Posterior cingulate gyrus (tissue), 11 donors: ENCODE results near the gene KLK10.
"Not testable (repeated sequence)": the region's sequence is repeated elsewhere in the genome, so short reads cannot be mapped to it uniquely, and the experiment has no call there.

ENCODE experiments used
- DNase-seq, 10 donors: peaks; one replicate each; pipeline versions ENCODE4 v3.0.0 to v3.0.0-alpha.2; 2020 to 2021; ENCODE audit warnings: mixed read lengths in 3 of 10
- intact Hi-C: fragments of 100-400 bp; cut with DNase I; formaldehyde crosslinking; loops from one replicate; pipeline ENCODE4 v1.15.1; 2023

The KLK10 gene

DNA sequence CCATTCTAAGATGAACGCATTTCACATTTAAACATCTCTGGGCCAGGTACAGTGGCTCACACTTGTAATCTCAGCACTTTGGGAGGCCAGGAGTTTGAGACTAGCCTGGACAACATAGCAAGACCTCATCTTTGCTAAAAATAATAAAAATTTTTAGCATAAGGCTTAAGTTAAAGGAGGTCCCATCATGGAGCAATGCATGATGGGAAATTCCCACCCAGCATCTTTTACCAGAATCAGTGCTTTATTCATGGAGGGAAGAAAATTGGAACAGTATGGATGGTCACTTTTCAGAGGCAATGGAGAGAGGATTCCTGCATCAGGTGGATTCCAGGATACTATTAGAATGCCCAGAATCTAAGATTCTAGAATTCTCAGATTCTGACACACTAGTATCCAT, 14.3 kb downstream of the KLK10 start:
- intact Hi-C loops: no loop called here
- DNase-seq: no peak

DNA sequence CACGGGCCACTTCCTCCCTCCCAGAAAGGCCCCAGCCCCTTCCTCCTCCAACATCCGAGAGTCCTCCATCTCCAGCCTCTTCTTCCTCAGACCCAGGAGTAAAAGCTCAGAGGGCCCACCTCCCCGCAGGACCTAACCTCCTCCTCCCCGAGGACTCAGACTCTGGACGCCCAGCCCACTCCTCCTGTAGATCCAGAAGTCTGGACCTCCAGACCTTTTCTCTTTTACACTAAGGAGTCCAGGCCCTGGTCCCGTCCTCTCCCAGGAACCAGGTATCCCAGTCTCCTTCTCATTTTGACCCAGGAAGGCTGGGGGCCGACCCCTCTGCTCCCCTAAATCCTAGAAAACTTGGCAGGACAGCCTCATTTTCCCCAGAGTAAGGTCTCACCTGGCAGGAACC, 16.2 kb downstream of the KLK10 start:
- intact Hi-C loops: no loop called here
- DNase-seq: no peak

DNA sequence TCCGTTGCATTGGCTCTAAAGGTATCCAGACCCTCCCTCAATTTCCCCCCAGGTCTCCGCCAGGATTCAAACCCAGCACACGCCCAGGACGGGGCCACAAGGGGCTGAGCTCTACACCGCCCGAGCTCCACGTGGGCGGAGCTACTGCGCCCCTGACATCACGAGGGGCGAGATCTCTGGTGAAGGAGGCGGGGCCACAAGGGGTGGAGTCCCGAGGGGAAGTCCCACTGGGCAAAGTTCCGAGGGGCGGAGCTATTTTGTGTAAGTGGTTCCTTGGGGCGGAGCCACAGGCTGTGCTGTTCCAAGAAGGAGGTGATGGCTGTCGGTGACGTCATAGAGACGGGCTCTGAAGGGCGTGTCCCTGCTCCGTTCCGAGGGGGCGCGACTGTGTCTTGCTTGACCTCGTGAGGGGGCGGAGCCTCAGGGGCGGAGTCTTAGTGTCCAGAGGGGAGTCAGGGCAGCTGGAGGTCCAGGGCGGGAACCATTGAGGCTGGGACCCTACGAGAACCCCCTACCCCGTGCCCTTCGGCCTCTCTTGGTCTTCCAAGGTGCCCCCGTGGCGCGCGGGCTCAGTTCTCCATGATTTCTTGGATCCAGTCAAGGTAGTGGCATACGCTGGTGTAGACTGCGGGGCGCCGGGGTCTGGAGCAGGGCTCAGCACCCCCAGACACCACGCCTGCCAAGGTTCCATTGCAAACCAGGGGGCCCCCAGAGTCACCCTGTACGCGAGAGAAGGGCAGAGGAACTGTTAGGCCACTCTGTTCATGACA, 16.8 kb downstream of the KLK10 start:
- intact Hi-C loops: no loop called here
- peak in 1 of 10 donors; percentile 65 for DNase-seq

DNA sequence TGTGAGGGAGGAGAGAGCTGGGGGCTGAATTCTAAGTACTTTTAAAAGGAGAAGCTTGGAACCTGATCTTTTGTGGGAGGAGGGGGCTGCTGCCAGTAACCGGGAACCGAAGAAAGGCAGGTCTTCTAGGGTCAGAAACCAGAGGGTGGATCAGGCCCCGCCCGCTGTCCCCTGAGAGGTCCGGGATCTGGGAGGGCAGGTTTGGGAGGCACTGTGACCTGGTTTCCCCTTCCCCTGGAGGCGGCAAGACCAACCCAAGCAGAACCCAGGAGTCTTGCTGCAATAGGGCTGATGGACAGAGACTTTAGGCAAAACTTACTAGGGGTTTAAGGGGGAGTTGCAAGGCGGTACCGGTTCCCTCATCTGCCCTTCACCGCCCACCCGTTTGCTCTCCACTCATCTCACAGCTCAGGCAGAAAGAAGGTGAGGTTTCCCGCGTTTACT, 17.4 kb downstream of the KLK10 start:
- DNase-seq: no peak
- intact Hi-C loops: no loop called here

DNA sequence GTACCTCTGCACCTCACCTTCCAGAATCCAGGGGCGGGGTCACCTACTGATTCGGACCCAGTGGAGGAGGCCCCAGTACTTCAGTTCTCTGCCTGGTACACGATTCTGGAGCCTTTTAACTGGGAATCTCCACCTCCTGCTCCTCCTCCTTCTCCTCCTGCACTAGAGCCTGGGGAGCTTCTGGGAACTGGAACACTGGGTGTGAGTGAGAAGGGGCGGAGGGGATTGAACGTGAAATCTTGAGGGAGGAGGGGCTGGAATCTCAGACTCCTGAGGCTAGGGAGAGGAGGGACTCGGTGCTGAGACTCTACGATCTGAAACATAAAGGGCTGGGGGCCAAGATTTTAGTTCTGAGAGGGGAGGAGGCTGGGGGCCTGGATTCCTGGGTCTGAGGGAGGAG, 18.0 kb downstream of the KLK10 start, which contains the start of gene KLK8:
Gene KLK8 (minus strand): TSS at position 90 of the 400 bp plus-strand sequence. CDS start 437 bp downstream, outside the sequence.
- no peak for DNase-seq
- intact Hi-C loops: no loop called here

DNA sequence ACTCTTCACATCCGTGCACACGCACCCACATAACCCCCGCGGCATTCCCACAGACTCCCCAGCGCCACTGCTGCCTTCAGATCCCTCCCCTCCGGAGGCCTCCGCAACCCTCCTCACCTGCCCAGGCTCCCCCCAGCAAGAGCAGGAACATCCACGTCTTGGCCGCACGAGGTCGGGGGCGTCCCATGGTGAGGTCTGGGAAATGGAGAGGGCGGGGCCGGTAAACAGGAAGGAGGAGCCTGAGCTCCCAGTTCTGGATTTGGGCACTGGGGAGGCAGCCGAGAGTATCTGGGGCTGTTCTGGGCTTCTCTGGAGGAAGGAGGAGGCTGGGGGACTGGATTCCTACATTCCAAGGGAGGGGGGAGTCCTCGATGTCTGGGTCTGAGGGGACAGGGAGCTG, 18.5 kb downstream of the KLK10 start:
- intact Hi-C loops: no loop called here
- peak in 1 of 10 donors; percentile 37 for DNase-seq

DNA sequence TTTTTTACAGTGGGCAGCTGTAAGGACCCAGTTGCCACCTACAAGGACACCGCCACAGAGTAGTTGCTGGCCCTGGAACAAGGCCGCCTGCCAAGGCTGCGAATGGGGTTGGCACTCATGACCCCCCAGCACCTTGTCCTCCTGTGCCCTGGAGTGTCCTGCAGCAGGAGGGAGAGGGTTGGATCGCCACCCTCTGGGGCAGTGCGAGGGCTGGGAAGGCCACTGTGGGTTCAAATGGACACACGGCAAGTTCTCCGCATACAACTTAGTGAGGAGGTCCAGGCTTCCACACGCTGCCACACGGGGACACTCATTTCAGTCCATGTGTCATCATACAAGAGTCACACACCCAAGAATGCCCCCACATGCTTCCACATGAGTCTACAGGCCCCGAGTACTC, 19.1 kb downstream of the KLK10 start:
- intact Hi-C loops: no loop called here
- DNase-seq: peak in 1 of 10 donors; percentile 51

DNA sequence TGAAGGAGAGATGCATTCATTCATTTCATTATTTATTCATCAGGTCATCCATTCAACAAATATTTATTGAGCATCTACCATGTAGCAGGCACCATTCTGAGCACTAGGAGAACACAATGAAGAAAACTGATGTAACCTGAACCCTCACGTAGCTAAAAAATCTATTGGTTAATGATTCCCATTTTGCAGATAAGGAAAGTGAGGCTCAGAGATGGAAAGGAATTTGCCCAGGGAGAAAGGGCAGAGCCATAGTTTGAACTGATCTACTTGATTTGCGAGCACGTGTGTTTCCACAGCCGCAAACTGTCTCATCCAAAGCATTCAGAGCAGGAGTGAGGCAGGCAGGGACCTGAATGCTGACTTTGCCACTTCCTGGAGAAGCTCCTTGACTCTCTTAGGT, 20.8 kb downstream of the KLK10 start:
- intact Hi-C loops: no loop called here
- no peak for DNase-seq

DNA sequence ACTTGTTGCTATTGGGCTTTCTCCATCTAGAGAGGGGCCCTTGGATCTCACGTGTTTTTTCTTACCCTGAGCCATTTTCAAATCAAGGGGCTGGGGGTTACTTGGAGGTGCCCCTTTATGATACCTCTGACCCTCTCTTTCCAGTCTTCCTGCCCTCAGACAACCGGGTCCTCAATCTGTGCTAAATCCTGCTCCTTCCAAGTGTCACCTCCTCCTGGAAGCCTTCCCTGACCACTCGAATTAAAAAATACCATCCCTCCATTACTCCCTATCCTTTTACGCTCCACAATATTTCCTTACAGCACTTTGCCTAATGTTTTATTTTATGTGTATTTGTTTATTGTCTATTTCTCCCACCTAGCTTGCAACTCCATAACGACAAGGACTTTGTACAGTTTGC, 21.4 kb downstream of the KLK10 start:
- no peak for DNase-seq
- intact Hi-C loops: no loop called here

DNA sequence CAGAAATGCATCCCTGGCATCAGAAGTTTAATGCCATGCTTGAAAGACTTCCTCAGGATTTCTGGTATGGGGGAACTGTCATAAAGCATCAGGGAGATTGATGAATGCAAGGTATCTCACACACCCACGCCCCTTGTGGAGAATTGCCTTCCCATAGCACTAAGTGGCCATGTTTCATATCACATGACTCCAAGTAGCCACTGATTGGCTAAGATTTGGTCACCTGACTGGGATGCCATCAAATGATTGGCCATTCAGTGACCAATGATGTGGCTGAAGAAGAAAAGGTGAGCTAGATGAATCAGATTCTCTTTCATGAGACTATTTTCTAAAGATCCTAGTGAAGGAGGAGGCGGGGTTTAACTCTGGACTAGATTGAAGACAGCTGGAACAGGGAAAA, 25.4 kb downstream of the KLK10 start:
- no peak for DNase-seq
- intact Hi-C loops: no loop called here

DNA sequence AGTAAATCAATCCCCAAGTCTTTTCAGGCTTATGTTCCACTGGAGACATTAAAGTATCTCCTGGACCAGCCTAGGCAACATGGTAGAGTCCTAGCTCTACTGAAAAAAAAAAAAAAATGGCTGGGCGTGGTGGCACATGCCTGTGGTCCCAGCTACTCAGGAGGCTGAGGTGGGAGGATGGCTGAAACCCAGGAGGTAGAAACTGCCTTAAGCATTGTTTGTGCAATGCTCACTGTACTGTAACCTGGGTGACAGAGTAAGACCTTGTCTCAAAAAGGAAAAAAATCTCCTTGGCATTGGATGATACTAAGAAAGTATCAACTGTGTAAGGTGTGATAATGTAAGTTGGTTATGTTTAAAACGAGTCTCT, 26.9 kb downstream of the KLK10 start:
- intact Hi-C loops: no loop called here
- DNase-seq: no peak

DNA sequence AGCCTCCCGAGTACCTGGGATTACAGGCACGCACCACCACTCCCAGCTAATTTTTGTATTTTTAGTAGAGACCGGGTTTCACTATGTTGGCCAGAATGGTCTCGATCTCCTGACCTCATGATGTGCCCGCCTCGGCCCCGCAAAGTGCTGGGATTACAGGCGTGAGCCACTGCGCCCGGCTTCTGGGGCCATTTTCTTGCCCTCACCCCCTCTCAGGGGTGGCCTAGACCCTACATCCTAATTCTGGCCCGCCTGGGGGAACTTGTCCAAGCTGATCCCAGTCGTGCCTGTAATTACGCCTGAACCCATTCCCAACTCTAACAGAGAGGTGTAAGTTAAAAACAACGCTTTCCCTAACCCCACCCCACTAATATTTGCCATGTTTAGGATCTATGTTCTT, 35.1 kb downstream of the KLK10 start:
- DNase-seq: peak in 1 of 10 donors; percentile 72
- intact Hi-C loops: not testable (repeated sequence)

DNA sequence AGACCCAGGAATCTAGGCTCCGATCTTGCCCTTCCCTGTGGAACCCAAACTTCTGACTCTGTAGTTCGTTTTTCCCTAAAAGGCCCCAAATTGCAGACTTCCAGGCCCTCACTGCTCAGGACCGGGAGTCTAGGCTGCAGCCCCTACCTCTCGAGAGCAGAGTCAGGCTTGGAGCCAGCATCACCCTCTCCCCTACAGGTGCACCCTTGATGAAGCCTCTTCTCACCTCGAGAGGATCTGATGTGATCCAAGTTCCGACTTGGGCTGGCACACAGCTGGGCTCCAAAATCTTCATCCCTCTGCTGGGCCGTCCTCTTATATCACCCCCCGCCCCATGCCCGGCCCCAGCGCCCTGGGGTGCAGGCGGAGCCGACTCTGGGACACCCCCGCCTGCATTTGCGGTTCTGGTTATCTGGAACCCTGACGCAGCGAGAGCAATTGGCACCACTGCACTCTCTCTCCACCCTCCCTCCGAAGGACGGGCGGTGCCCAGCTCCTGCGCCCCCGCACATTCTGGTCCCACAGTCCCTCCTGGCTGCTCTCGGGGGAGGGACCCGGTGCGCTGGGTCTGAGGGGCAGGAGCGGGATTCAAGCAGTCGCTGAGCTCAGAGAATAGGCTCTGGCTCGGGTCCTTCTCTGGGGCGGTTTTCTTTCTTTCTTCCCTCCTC, 35.8 kb downstream of the KLK10 start, which contains the start of gene KLK7:
Gene KLK7 (minus strand): TSS at position 293 of the 668 bp plus-strand sequence. CDS start 1,518 bp downstream, outside the sequence.
- peak in 6 of 10 donors; percentile 19 to 91 (median 58) for DNase-seq
- intact Hi-C loops: no loop called here

DNA sequence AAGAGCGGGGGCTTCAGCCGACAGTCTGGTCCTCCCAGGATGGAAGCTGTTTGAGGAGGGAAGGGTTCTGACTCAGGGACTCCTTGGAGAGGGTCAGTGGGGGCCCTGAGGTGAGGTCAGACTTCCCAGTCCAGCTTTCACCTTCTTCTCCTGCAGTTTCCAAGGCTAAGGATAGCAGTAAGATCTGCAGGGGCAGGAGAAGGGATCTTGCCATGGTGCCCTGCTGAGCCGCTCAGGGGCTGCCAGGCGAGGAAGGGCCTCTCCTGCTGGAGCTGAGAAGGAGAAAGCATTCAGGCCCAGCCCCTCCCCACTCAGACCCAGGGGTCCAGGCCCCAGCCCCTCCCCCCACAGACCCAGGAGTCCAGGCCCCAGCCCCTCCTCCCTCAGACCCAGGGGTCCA, 37.3 kb downstream of the KLK10 start:
- intact Hi-C loops: no loop called here
- DNase-seq: peak in 1 of 10 donors; percentile 31

DNA sequence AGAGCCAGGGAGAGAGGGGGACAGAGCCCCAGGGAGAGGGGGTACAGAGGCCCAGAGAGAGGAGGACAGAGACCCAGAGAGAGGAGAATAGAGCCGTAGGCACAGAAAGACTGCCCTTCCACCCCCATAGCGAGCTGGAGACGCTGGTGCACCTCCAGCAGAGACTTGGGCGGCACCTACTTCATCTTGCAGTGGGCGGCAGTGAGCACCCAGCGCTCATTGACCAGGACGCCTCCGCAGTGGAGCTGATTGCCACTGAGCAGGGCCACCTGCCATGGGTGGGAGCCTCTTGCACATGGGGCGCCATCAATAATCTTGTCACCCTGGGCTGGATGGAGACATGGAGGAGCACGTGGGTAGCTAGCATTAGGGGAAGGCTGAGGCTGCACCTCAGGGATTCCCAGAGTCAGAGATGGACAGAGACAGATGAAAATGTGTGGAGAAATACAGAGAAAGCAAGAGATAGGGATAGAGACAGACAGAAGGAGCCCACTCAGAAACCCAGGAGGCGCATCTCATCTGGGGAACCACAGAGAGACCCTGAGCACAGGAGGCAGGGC, 37.8 kb downstream of the KLK10 start:
- intact Hi-C loops: no loop called here
- DNase-seq: no peak

DNA sequence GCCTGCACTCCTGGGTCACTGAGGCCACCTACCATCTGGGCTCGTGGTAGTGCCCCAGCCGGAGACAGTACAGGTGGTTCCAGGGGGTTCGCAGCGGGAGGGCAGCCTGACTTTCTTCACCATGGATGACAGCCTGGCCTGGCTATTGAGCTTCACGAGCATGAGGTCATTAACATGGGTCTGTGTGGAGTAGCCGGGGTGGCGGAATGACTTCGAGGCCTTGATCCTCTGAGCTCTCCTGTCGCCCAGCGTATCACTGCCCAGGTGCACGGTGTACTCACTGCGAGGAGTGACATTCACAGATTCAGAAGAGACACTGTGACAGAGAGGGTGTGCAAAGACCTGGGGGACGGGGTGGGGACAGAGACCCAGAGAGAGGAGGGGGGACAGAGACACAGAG, 39.3 kb downstream of the KLK10 start:
- DNase-seq: no peak
- intact Hi-C loops: no loop called here

DNA sequence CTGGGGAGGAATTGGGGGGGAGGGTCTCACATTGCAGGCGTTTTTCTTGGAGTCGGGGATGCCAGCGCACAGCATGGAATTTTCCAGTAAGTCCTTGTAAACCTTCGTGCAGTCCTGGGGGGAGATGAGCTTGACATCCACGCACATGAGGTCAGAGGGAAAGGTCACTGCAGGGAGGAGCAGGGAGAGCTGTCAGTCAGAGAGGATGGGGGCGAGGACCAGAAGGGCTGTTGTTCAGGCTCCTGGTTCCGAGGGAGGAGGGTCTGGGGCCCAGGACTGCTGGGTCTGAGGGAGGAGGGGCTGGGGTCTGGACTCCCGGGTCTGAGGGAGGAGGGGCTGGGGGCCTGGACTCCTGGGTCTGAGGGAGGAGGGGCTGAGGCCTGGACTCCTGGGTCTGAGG, 39.8 kb downstream of the KLK10 start:
- DNase-seq: no peak
- intact Hi-C loops: no loop called here

DNA sequence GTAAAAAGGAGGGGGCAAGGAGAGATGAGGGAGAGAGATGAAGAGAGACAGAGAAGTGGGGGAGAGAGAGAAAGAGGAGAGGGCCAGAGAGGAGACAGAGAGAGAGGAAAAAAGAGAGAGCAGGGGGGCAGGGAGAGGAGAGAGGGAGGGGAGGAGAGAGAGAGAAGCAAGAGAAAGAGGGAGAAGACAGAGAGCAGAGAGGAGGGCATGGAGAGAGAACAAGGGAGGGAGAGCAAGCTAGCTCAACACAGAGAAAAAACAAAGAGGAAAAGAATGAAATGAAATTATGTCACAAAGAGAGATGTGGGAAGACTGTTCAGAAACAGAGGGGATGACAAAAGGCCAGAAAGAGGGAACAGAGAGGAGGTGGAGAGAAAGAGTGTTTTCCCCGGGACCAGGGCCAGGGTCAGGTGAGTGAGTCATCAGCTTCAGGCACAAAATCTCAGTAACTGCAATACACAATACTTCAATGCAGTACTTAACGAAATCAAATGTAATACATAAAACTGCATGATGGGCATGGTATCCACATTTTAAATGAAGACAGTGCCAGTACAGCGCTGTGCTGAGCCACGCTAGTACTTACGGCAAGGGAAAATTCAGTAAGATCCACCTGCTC, 40.6 kb downstream of the KLK10 start:
- intact Hi-C loops: no loop called here
- no peak for DNase-seq

DNA sequence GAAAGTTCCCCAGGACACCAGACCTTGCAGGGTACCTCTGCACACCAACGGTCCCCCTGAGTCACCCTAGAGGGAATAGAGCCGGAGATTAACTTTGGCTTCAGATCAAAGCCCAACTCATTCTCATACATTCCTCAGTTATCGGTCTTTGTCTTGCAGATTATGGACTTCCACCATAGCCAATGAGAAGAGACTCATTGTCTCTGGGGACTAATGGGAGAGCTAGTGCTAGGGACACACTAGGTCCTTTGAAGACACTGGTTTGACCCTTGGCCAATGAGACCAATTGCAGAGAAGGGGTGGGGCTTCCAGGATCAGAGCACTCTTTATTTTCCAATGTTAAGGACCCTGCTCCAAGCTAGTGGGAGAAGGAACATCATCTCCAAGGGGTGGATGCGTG, 41.9 kb downstream of the KLK10 start:
- no peak for DNase-seq
- intact Hi-C loops: no loop called here

DNA sequence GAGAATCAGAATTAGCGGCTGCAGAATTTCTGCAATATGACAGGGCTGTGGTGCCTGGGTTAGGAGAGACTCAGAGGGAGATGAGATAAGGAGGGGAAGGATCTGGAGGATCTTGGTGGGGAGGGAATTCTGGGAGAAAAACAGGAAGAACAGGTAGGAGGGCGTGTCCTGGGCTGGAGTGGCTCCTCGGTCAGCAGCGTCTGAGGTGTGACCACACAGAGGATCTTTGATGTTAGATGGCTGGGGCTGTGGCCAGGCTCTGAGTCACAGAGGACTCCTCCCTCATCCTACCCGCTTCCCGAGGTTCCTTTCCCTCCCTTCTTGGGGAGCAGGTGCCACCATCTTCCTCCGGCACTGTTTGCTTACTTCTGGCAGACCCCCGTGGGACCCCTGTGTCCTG, 43.7 kb downstream of the KLK10 start:
- DNase-seq: no peak
- intact Hi-C loops: no loop called here
